ENCODE results near the gene PTPRG. TPM values are rescaled to one million over a fixed set of nuclear protein-coding genes. Genes with fewer than 3 reads are reported as not detected.

Gene PTPRG
- total and polyA plus RNA-seq, 2 donors (not counting 1 experiment from before 2014, with no cell fraction given) = 67.0 to 97.9 TPM

DNA sequence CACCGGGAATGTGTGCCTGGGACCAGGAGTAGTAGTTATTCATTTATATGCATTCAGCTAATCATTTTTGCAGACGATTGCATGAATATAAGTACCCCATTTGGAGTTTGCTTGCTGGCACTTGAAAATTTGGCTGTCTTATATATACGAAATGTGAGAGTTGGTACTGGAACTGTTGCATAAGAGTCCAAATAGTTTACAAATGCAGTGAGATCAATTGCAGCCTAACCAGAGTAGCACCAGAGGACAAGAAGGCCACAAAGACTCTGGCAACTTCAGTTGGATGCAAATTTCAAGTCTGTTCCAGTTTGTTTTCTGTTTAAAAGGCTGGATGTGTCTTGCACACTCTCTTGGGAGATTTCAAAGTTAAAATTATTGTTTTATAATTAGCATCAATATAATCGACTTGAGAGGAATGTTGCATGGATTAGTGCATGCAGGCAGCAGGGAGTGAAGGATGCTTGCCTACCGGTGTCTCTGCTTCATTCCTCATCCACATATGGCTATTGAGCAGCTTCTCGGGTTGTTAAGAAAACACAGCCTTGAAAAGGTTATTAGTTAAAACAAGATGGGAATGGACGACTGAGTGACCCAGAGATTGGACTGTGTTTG lies 213.0 kb downstream of the PTPRG start:
- no peaks in the 10 kb centered on the region for H3K27me3 ChIP-seq (ENCODE audit: control insufficient read depth, insufficient read depth, low read length)
- H3K4me3 ChIP-seq (replicated peaks in 1 of 4; ENCODE audit: control extremely low read depth in 1 of 4, insufficient read depth in 1 of 4, low read depth in 3 of 4, low read length in 4 of 4) = no peak overlapping the region
- H3K36me3 ChIP-seq (ENCODE audit: control insufficient read depth, insufficient read depth, low read length) = no peaks in the 10 kb centered on the region
- H3K4me1 ChIP-seq (ENCODE audit: control insufficient read depth, extremely low read depth, insufficient read depth, low read length) = peaks cover 7% of the 10 kb centered on the region
- H3K4me2 ChIP-seq (ENCODE audit: extremely low read depth, insufficient read depth, low read length) = no peak overlapping the region
- H4K20me1 ChIP-seq (ENCODE audit: control insufficient read depth, extremely low read depth, insufficient read depth, low read length) = no peaks in the 10 kb centered on the region
- no peaks in the 10 kb centered on the region for H3K9me3 ChIP-seq (ENCODE audit: control insufficient read depth, insufficient read depth, low read depth, low read length)
- peak in 1 of 2 donors; percentile 74 for DNase-seq (ENCODE audit: low read depth in 2 of 2)
- TF ChIP-seq, protein P1, sequence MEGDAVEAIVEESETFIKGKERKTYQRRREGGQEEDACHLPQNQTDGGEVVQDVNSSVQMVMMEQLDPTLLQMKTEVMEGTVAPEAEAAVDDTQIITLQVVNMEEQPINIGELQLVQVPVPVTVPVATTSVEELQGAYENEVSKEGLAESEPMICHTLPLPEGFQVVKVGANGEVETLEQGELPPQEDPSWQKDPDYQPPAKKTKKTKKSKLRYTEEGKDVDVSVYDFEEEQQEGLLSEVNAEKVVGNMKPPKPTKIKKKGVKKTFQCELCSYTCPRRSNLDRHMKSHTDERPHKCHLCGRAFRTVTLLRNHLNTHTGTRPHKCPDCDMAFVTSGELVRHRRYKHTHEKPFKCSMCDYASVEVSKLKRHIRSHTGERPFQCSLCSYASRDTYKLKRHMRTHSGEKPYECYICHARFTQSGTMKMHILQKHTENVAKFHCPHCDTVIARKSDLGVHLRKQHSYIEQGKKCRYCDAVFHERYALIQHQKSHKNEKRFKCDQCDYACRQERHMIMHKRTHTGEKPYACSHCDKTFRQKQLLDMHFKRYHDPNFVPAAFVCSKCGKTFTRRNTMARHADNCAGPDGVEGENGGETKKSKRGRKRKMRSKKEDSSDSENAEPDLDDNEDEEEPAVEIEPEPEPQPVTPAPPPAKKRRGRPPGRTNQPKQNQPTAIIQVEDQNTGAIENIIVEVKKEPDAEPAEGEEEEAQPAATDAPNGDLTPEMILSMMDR (conservative IDR thresholded peaks at IDR 0.05 in 1 of 2, IDR thresholded peaks at IDR 0.05 in 1 of 2; ENCODE audit: low read depth in 1 of 2, low read length in 2 of 2) = no peak
- no peak for TF ChIP-seq EZH2 (IDR thresholded peaks at IDR 0.05; ENCODE audit: low read length, missing control alignments)
- H2AFZ ChIP-seq (ENCODE audit: low read length) = no peak overlapping the region
- no peak overlapping the region for H3K9ac ChIP-seq (ENCODE audit: insufficient read depth, low read length)
- no peak overlapping the region for H3K27ac ChIP-seq (ENCODE audit: insufficient read depth, low read length)
- no peaks in the 10 kb centered on the region for H3K79me2 ChIP-seq (ENCODE audit: control insufficient read depth, insufficient read depth, low read length)

DNA sequence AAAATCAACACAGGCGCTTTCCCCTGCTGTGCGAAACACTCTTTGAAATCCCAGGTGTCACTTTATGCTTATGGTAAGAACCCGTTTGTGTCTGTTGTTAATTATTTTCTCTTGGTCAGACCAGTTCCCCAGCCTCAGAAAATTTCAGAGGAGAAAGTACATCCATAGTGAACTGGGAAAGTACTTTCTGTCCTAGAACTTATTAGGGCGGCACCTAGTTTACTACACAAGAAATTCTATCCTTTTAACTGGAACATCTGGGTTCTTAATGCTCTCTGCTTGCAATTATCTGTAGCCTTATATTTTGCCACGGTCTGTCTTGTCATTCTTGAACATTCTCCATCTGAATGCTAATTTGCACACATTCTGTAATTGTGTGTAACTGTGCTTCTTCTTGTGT lies 215.0 kb downstream of the PTPRG start:
- Histone ChIP-seq H3K79me2 (ENCODE audit: control insufficient read depth, insufficient read depth, low read length) (no peaks in the 10 kb centered on the region), H3K4me2 (ENCODE audit: extremely low read depth, insufficient read depth, low read length) (no peak overlapping the region), H3K4me3 (replicated peaks in 1 of 4; ENCODE audit: control extremely low read depth in 1 of 4, insufficient read depth in 1 of 4, low read depth in 3 of 4, low read length in 4 of 4) (no peak overlapping the region), H4K20me1 (ENCODE audit: control insufficient read depth, extremely low read depth, insufficient read depth, low read length) (no peaks in the 10 kb centered on the region), H2AFZ (ENCODE audit: low read length) (no peak overlapping the region), H3K9me3 (ENCODE audit: control insufficient read depth, insufficient read depth, low read depth, low read length) (no peaks in the 10 kb centered on the region), H3K27me3 (ENCODE audit: control insufficient read depth, insufficient read depth, low read length) (no peaks in the 10 kb centered on the region), H3K9ac (ENCODE audit: insufficient read depth, low read length) (no peak overlapping the region), H3K36me3 (ENCODE audit: control insufficient read depth, insufficient read depth, low read length) (no peaks in the 10 kb centered on the region), H3K4me1 (ENCODE audit: control insufficient read depth, extremely low read depth, insufficient read depth, low read length) (peaks cover 7% of the 10 kb centered on the region), H3K27ac (ENCODE audit: insufficient read depth, low read length) (no peak overlapping the region)
- DNase-seq (ENCODE audit: low read depth in 2 of 2) = no peak
- TF ChIP-seq EZH2 (IDR thresholded peaks at IDR 0.05; ENCODE audit: low read length, missing control alignments) = no peak
- TF ChIP-seq, protein P1 (conservative IDR thresholded peaks at IDR 0.05 in 1 of 2, IDR thresholded peaks at IDR 0.05 in 1 of 2; ENCODE audit: low read depth in 1 of 2, low read length in 2 of 2) = no peak

DNA sequence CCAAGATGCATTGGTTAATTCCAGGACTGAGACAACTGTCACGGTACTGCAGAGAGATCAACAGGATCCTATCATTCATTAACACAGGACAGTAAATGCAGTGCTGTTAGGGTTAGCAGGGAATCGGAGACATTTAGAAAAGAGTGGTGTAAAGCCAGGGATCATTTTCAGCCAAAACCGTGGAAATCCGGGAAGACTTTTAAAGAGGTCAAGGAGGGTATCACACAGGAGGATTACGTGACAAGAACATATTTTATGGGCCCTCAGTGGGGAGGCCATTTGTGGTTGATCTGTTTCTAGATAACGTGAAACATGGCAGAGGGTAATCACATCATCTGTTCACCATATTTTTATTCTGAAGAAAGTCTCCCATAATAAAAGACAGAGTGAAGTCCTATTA lies 216.1 kb downstream of the PTPRG start:
- Histone ChIP-seq H3K9ac (ENCODE audit: insufficient read depth, low read length) (no peak overlapping the region), H3K9me3 (ENCODE audit: control insufficient read depth, insufficient read depth, low read depth, low read length) (no peaks in the 10 kb centered on the region), H3K4me2 (ENCODE audit: extremely low read depth, insufficient read depth, low read length) (no peak overlapping the region), H3K27me3 (ENCODE audit: control insufficient read depth, insufficient read depth, low read length) (no peaks in the 10 kb centered on the region), H3K36me3 (ENCODE audit: control insufficient read depth, insufficient read depth, low read length) (no peaks in the 10 kb centered on the region), H3K4me3 (replicated peaks in 1 of 4; ENCODE audit: control extremely low read depth in 1 of 4, insufficient read depth in 1 of 4, low read depth in 3 of 4, low read length in 4 of 4) (no peak overlapping the region), H3K4me1 (ENCODE audit: control insufficient read depth, extremely low read depth, insufficient read depth, low read length) (peaks cover 4% of the 10 kb centered on the region), H2AFZ (ENCODE audit: low read length) (no peak overlapping the region), H3K79me2 (ENCODE audit: control insufficient read depth, insufficient read depth, low read length) (no peaks in the 10 kb centered on the region), H3K27ac (ENCODE audit: insufficient read depth, low read length) (no peak overlapping the region), H4K20me1 (ENCODE audit: control insufficient read depth, extremely low read depth, insufficient read depth, low read length) (no peaks in the 10 kb centered on the region)
- DNase-seq (ENCODE audit: low read depth in 2 of 2) = no peak
- no peak for TF ChIP-seq EZH2 (IDR thresholded peaks at IDR 0.05; ENCODE audit: low read length, missing control alignments)
- TF ChIP-seq, protein P1 (conservative IDR thresholded peaks at IDR 0.05 in 1 of 2, IDR thresholded peaks at IDR 0.05 in 1 of 2; ENCODE audit: low read depth in 1 of 2, low read length in 2 of 2) = no peak
